SK-N-SH treated with all-trans-retinoic acid at 6 μM for 48 hours (cell line): ENCODE measurements around the gene ATL3.

Source experiments
- ATAC-seq: fragments of 200-7000 bp; cut with Tn5 transposase; 3 replicates; pipeline ENCODE4 v1.9.1; 2020; ENCODE audit warnings: mild to moderate bottlenecking, moderate library complexity
- ARNTL ChIP-seq: fragments of 450-650 bp; formaldehyde crosslinking; IDR thresholded peaks from 2 replicates; pipeline ENCODE4 v1.5.0; 2020; ENCODE audit warnings: low read depth, mild to moderate bottlenecking, moderate library complexity, borderline replicate concordance
- BACH2 ChIP-seq: fragments of 250-450 bp; sonication (Bioruptor Pico); IDR thresholded peaks from 2 replicates; pipeline ENCODE4 v1.9.0; 2021; ENCODE audit warnings: mild to moderate bottlenecking, borderline replicate concordance
- CSDC2 ChIP-seq: fragments of 250-450 bp; sonication (Bioruptor Pico); IDR thresholded peaks from 2 replicates; pipeline ENCODE4 v1.5.0; 2020; ENCODE audit warnings: mild to moderate bottlenecking, moderate library complexity
- GLIS3 ChIP-seq: fragments of 250-450 bp; sonication (Bioruptor Pico); IDR thresholded peaks from 2 replicates; pipeline ENCODE4 v1.5.0; 2020; ENCODE audit warnings: mild to moderate bottlenecking, moderate library complexity
- ISL1 ChIP-seq: fragments of 250-450 bp; sonication (Bioruptor Pico); IDR thresholded peaks from 2 replicates; pipeline ENCODE4 v2.1.2; 2022; ENCODE audit warnings: mild to moderate bottlenecking, moderate library complexity
- OSR1 ChIP-seq: fragments of 250-450 bp; sonication (Bioruptor Pico); IDR thresholded peaks from 2 replicates; pipeline ENCODE4 v1.8.0; 2022; ENCODE audit warnings: moderate library complexity, mild to moderate bottlenecking, inconsistent platforms
- PPARA ChIP-seq: fragments of 250-450 bp; sonication (Bioruptor Pico); IDR thresholded peaks from 2 replicates; pipeline ENCODE4 v1.5.0; 2020; ENCODE audit warnings: mild to moderate bottlenecking, borderline replicate concordance
- SNAI2 ChIP-seq: fragments of 250-450 bp; sonication (Bioruptor Pico); IDR thresholded peaks from 2 replicates; pipeline ENCODE4 v1.5.0; 2020; ENCODE audit warnings: mild to moderate bottlenecking, moderate library complexity
- TCF4 ChIP-seq: fragments of 250-450 bp; sonication (Bioruptor Pico); IDR thresholded peaks from 2 replicates; pipeline ENCODE4 v1.8.0; 2021; ENCODE audit warnings: mild to moderate bottlenecking, moderate library complexity, borderline replicate concordance
- TOX ChIP-seq: fragments of 250-450 bp; sonication (Bioruptor Pico); IDR thresholded peaks from 2 replicates; pipeline ENCODE4 v1.8.0; 2021; ENCODE audit warnings: mild to moderate bottlenecking, moderate library complexity, borderline replicate concordance
- ZC3H10 ChIP-seq: fragments of 250-450 bp; sonication (Bioruptor Pico); IDR thresholded peaks from 2 replicates; pipeline ENCODE4 v1.5.1; 2021; ENCODE audit warnings: mild to moderate bottlenecking, moderate library complexity
- ZFP3 ChIP-seq: fragments of 250-450 bp; sonication (Bioruptor Pico); IDR thresholded peaks from 2 replicates; pipeline ENCODE4 v1.5.0; 2020; ENCODE audit warnings: mild to moderate bottlenecking, moderate library complexity
- ZFP30 ChIP-seq: fragments of 450-650 bp; formaldehyde crosslinking; IDR thresholded peaks from 2 replicates; pipeline ENCODE4 v1.5.0; 2022; ENCODE audit warnings: mild to moderate bottlenecking, moderate library complexity
- ZNF565 ChIP-seq: fragments of 450-650 bp; formaldehyde crosslinking; conservative IDR thresholded peaks from 2 replicates; pipeline ENCODE4 v1.5.0; 2020; ENCODE audit warnings: low read depth, mild to moderate bottlenecking, moderate library complexity
- ZNF70 ChIP-seq: fragments of 450-650 bp; formaldehyde crosslinking; IDR thresholded peaks from 2 replicates; pipeline ENCODE4 v1.5.0; 2020; ENCODE audit warnings: mild to moderate bottlenecking, moderate library complexity
- ZNF8 ChIP-seq: fragments of 450-650 bp; formaldehyde crosslinking; IDR thresholded peaks from 2 replicates; pipeline ENCODE4 v1.5.0; 2020; ENCODE audit warnings: mild to moderate bottlenecking, moderate library complexity
- TF ChIP-seq, protein P1 (sequence below): fragments of 250-450 bp; sonication (Bioruptor Pico); IDR thresholded peaks from 2 replicates; pipeline ENCODE4 v1.5.1; 2020; ENCODE audit warnings: low read depth, mild to moderate bottlenecking, moderate library complexity
- TF ChIP-seq, protein P2 (sequence below): fragments of 250-450 bp; sonication (Bioruptor Pico); IDR thresholded peaks from 2 replicates; pipeline ENCODE4 v1.8.0; 2020; ENCODE audit warnings: mild to moderate bottlenecking, moderate library complexity, borderline replicate concordance
- TF ChIP-seq, protein P3 (sequence below): fragments of 250-450 bp; sonication (Bioruptor Pico); IDR thresholded peaks from 2 replicates; pipeline ENCODE4 v1.8.0; 2021; ENCODE audit warnings: low read depth, mild to moderate bottlenecking, moderate library complexity, borderline replicate concordance
- TF ChIP-seq, protein P4 (sequence below): fragments of 250-450 bp; sonication (Bioruptor Pico); IDR thresholded peaks from 2 replicates; pipeline ENCODE4 v1.5.0; 2020; ENCODE audit warnings: mild to moderate bottlenecking, moderate library complexity
- TF ChIP-seq, protein P5 (sequence below): fragments of 250-450 bp; sonication (Bioruptor Pico); IDR thresholded peaks from 2 replicates; pipeline ENCODE4 v1.5.1; 2021; ENCODE audit warnings: mild to moderate bottlenecking, moderate library complexity

ATL3 gene

DNA sequence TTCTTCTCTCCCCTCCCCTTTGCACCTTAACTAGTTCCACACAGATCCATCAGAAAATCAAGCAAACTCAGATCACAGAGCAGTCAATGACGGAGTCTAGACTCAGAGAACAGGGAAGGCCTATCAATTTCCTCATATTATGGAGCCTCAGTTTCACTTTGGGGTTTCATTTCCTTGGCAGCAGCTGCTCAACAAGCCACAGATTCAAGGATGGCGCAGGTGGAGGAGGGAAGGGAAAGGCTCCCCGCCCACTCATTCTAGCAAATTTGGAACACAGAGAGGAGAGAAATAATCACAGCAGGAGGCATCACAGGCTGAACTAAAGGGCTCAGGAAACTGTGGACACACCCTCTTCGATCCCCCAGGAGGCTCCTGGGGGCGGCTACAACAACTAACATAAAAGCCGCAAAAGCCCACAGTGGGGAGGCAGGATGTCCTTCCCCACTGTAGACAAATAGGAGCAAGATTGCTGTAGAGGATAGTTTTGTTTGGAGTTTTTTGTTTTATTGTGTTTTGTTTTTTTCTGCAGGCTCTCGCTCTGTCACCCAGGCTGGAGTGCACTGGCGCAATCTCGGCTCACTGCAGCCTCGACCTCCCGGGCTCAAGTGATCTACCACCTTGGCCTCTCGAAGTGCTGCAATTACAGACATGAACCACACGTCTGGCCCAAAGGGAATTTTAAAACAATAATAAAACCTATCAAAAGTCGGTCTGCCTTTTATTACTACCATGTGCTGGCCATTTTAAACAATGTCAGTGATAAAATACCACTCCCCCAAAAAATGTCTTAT, 60.4 kb downstream of the ATL3 start:
- ATAC-seq: no peak
- TF ChIP-seq, protein P1, sequence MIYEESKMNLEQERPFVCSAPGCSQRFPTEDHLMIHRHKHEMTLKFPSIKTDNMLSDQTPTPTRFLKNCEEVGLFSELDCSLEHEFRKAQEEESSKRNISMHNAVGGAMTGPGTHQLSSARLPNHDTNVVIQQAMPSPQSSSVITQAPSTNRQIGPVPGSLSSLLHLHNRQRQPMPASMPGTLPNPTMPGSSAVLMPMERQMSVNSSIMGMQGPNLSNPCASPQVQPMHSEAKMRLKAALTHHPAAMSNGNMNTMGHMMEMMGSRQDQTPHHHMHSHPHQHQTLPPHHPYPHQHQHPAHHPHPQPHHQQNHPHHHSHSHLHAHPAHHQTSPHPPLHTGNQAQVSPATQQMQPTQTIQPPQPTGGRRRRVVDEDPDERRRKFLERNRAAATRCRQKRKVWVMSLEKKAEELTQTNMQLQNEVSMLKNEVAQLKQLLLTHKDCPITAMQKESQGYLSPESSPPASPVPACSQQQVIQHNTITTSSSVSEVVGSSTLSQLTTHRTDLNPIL (CRISPR knock-in tag): no peak
- TF ChIP-seq GLIS3 (CRISPR knock-in tag) (no peak), ZNF8 (CRISPR knock-in tag) (no peak), BACH2 (CRISPR knock-in tag) (no peak)

DNA sequence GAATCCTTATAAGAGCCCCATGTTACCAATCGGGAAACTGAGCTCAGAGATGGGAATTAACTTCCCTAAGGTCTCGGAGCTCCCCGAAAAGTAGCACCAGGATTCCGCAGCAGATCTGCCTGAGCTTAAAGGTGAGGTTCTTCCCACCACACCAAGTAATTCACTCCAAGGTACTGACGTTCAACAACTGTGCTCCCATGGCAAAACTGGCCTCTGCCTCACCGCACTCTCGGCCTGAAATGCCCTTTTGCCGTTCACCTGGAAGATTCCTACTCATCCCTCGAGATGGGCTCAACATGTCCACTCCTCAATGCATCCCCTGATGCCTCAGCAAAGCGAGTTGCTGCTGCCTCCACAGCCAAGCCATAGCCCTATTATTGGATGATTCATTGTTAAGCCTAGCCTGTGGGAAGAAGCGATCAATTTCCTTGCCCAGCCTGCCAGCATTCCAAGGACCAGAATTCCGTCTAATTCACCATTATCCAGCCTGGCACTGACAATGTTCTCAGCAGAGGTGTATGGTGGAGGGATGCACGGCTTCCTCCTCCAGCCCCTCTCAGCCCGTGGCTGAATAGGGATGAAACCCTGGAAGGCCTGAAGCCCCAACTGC, 61.1 kb downstream of the ATL3 start:
- no peak for ATAC-seq
- TF ChIP-seq ZNF70 (CRISPR knock-in tag) (no peak), CSDC2 (CRISPR knock-in tag) (no peak), ZNF565 (CRISPR knock-in tag) (no peak), PPARA (no peak)
- TF ChIP-seq, protein P2, sequence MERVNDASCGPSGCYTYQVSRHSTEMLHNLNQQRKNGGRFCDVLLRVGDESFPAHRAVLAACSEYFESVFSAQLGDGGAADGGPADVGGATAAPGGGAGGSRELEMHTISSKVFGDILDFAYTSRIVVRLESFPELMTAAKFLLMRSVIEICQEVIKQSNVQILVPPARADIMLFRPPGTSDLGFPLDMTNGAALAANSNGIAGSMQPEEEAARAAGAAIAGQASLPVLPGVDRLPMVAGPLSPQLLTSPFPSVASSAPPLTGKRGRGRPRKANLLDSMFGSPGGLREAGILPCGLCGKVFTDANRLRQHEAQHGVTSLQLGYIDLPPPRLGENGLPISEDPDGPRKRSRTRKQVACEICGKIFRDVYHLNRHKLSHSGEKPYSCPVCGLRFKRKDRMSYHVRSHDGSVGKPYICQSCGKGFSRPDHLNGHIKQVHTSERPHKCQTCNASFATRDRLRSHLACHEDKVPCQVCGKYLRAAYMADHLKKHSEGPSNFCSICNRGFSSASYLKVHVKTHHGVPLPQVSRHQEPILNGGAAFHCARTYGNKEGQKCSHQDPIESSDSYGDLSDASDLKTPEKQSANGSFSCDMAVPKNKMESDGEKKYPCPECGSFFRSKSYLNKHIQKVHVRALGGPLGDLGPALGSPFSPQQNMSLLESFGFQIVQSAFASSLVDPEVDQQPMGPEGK (CRISPR knock-in tag): no peak
- TF ChIP-seq, all 23 proteins: peak for 0

DNA sequence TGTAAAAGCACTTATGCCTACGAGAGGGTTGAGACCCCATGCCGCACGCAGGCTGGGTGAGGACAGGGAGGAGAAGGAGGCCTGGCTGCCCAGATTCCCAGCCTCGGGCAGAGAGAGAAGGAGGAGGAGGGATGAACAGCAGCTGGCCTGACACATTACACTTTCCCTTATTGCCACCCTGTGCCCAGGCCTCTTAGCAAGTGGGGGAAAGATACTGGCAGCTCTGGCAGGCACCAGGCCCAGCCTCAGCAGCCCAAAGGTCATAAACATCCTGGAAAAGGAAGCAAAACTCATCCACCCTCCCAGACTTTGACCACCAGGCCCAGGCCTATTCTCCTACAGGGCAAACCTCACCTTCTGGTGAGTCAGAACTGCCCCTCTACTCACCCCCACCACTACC, 61.6 kb downstream of the ATL3 start:
- no peak for ATAC-seq
- TF ChIP-seq ZFP30 (CRISPR knock-in tag) (no peak), ZNF70 (CRISPR knock-in tag) (no peak), TOX (CRISPR knock-in tag) (no peak), ZFP3 (CRISPR knock-in tag) (no peak), ZNF565 (CRISPR knock-in tag) (no peak), OSR1 (CRISPR knock-in tag) (no peak), GLIS3 (CRISPR knock-in tag) (no peak), ARNTL (CRISPR knock-in tag) (no peak), SNAI2 (CRISPR knock-in tag) (no peak), TCF4 (CRISPR knock-in tag) (no peak), ISL1 (CRISPR knock-in tag) (no peak), ZC3H10 (no peak)
- TF ChIP-seq, protein P3, sequence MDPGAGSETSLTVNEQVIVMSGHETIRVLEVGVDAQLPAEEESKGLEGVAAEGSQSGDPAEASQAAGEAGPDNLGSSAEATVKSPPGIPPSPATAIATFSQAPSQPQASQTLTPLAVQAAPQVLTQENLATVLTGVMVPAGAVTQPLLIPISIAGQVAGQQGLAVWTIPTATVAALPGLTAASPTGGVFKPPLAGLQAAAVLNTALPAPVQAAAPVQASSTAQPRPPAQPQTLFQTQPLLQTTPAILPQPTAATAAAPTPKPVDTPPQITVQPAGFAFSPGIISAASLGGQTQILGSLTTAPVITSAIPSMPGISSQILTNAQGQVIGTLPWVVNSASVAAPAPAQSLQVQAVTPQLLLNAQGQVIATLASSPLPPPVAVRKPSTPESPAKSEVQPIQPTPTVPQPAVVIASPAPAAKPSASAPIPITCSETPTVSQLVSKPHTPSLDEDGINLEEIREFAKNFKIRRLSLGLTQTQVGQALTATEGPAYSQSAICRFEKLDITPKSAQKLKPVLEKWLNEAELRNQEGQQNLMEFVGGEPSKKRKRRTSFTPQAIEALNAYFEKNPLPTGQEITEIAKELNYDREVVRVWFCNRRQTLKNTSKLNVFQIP (CRISPR knock-in tag): no peak
- TF ChIP-seq, protein P4, sequence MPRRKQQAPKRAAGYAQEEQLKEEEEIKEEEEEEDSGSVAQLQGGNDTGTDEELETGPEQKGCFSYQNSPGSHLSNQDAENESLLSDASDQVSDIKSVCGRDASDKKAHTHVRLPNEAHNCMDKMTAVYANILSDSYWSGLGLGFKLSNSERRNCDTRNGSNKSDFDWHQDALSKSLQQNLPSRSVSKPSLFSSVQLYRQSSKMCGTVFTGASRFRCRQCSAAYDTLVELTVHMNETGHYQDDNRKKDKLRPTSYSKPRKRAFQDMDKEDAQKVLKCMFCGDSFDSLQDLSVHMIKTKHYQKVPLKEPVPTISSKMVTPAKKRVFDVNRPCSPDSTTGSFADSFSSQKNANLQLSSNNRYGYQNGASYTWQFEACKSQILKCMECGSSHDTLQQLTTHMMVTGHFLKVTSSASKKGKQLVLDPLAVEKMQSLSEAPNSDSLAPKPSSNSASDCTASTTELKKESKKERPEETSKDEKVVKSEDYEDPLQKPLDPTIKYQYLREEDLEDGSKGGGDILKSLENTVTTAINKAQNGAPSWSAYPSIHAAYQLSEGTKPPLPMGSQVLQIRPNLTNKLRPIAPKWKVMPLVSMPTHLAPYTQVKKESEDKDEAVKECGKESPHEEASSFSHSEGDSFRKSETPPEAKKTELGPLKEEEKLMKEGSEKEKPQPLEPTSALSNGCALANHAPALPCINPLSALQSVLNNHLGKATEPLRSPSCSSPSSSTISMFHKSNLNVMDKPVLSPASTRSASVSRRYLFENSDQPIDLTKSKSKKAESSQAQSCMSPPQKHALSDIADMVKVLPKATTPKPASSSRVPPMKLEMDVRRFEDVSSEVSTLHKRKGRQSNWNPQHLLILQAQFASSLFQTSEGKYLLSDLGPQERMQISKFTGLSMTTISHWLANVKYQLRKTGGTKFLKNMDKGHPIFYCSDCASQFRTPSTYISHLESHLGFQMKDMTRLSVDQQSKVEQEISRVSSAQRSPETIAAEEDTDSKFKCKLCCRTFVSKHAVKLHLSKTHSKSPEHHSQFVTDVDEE (CRISPR knock-in tag): no peak
- TF ChIP-seq, protein P1 (CRISPR knock-in tag): no peak
- TF ChIP-seq, protein P5, sequence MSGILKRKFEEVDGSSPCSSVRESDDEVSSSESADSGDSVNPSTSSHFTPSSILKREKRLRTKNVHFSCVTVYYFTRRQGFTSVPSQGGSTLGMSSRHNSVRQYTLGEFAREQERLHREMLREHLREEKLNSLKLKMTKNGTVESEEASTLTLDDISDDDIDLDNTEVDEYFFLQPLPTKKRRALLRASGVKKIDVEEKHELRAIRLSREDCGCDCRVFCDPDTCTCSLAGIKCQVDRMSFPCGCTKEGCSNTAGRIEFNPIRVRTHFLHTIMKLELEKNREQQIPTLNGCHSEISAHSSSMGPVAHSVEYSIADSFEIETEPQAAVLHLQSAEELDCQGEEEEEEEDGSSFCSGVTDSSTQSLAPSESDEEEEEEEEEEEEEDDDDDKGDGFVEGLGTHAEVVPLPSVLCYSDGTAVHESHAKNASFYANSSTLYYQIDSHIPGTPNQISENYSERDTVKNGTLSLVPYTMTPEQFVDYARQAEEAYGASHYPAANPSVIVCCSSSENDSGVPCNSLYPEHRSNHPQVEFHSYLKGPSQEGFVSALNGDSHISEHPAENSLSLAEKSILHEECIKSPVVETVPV (CRISPR knock-in tag): no peak
- TF ChIP-seq, protein P2 (CRISPR knock-in tag): no peak
- TF ChIP-seq, all 23 proteins: peak for 0
